ENCODE data around the gene NOG.

NOG gene

GRCh38 chr17:56594320-56595107, 1.0 kb downstream of the NOG start:
- DNase-seq: no peak
- TF ChIP-seq CTCF (IDR thresholded peaks at IDR 0.05; ENCODE audit: low read depth, low read length, missing control alignments): peak; percentile 19
- in situ Hi-C loops (cut with HindIII; ENCODE audit: low pct_ligation_motif_present, low sequenced_read_pairs): no loop called here
- Histone ChIP-seq H3K27me3 (replicated peaks) (peaks cover 22% of the 10 kb centered on the region), H3K27ac (no peak overlapping the region), H3K4me3 (ENCODE audit: low read depth, low read length) (peak overlapping the region; percentile 44), H3K36me3 (replicated peaks) (no peaks in the 10 kb centered on the region)

GRCh38 chr17:56595108-56595418, 1.6 kb downstream of the NOG start:
- in situ Hi-C loops (cut with HindIII; ENCODE audit: low pct_ligation_motif_present, low sequenced_read_pairs): no loop called here
- H3K27ac ChIP-seq: no peak overlapping the region
- H3K27me3 ChIP-seq (replicated peaks): peaks cover 22% of the 10 kb centered on the region
- no peak for DNase-seq
- no peaks in the 10 kb centered on the region for H3K36me3 ChIP-seq (replicated peaks)
- TF ChIP-seq CTCF (IDR thresholded peaks at IDR 0.05; ENCODE audit: low read depth, low read length, missing control alignments): no peak
- no peak overlapping the region for H3K4me3 ChIP-seq (ENCODE audit: low read depth, low read length)

- in situ Hi-C loops (cut with HindIII; ENCODE audit: low pct_ligation_motif_present, low sequenced_read_pairs): no loop called here
- no peak for DNase-seq
- no peak for TF ChIP-seq CTCF (IDR thresholded peaks at IDR 0.05; ENCODE audit: low read depth, low read length, missing control alignments)
- peaks cover 17% of the 10 kb centered on the region for H3K27me3 ChIP-seq (replicated peaks)
- H3K27ac ChIP-seq: no peak overlapping the region
- peak overlapping the region; percentile 26 for H3K4me3 ChIP-seq (ENCODE audit: low read depth, low read length)
- no peaks in the 10 kb centered on the region for H3K36me3 ChIP-seq (replicated peaks)
Observed at GRCh38 chr17:56595831-56596690, 2.6 kb downstream of the NOG start.

GRCh38 chr17:56596691-56597494, 3.4 kb downstream of the NOG start:
- Histone ChIP-seq H3K27me3 (replicated peaks) (peaks cover 17% of the 10 kb centered on the region), H3K36me3 (replicated peaks) (no peaks in the 10 kb centered on the region), H3K27ac (no peak overlapping the region), H3K4me3 (ENCODE audit: low read depth, low read length) (peak overlapping the region; percentile 32)
- no peak for DNase-seq
- TF ChIP-seq CTCF (IDR thresholded peaks at IDR 0.05; ENCODE audit: low read depth, low read length, missing control alignments): no peak
- in situ Hi-C loops (cut with HindIII; ENCODE audit: low pct_ligation_motif_present, low sequenced_read_pairs): no loop called here

GRCh38 chr17:56597495-56597990, 4.0 kb downstream of the NOG start:
- in situ Hi-C loops (cut with HindIII; ENCODE audit: low pct_ligation_motif_present, low sequenced_read_pairs): no loop called here
- peak overlapping the region; percentile 32 for H3K4me3 ChIP-seq (ENCODE audit: low read depth, low read length)
- H3K27ac ChIP-seq: no peak overlapping the region
- peaks cover 17% of the 10 kb centered on the region for H3K27me3 ChIP-seq (replicated peaks)
- no peaks in the 10 kb centered on the region for H3K36me3 ChIP-seq (replicated peaks)
- TF ChIP-seq CTCF (IDR thresholded peaks at IDR 0.05; ENCODE audit: low read depth, low read length, missing control alignments): no peak
- DNase-seq: no peak

All from brain microvascular endothelial cell (primary cell).